H1 (cell line): ENCODE data around the gene NOTUM. TPM values are rescaled to one million over a fixed set of nuclear protein-coding genes. Genes with fewer than 3 reads are reported as not detected.

Source experiments
- HDAC6 ChIP-seq: IDR thresholded peaks from one replicate; pipeline ENCODE4 v1.7.1; 2012; ENCODE audit warnings: low read depth, mild to moderate bottlenecking, inconsistent platforms, low read length, moderate library complexity
- polyA plus RNA-seq, 7 experiments: library from polyadenylated mRNA; depleted of rRNA in 3 of 7; stranded (reverse) in 5 of 7; unstranded in 2 of 7; fragments of >200 nt in 5 of 7; fragments of 200-250 nt in 2 of 7; gene quantifications; 1 replicate in 5 of 7; 2 replicates in 1 of 7; 4 replicates in 1 of 7; pipeline versions ENCODE4 v1.2.1 to v1.2.3, GENCODE V29; 2011 to 2013; ENCODE audit warnings: missing spikeins in 2 of 7, mixed read lengths in 2 of 7
- total RNA-seq: library from RNA; stranded (reverse); fragmentation: NEBNext Ultra II Directional; extraction: Animal tissue kit (Norgen Biotek cat#: 25700); gene quantifications from 2 replicates; pipeline ENCODE4 v1.2.1, GENCODE V29; 2021
- TF ChIP-seq, protein P1 (sequence below): fragments of 300-600 bp; sonication (generic); IDR thresholded peaks from 2 replicates; pipeline ENCODE4 v1.7.1; 2012; ENCODE audit warnings: low read length, moderate library complexity, mild to moderate bottlenecking, inconsistent platforms; ENCODE audit not compliant: insufficient replicate concordance

NOTUM gene
- total and polyA plus RNA-seq, 2 of the 8 experiments (the other 6 are each of a cell fraction or from before 2014, with no cell fraction given): 0.45 to 0.76 TPM

DNA sequence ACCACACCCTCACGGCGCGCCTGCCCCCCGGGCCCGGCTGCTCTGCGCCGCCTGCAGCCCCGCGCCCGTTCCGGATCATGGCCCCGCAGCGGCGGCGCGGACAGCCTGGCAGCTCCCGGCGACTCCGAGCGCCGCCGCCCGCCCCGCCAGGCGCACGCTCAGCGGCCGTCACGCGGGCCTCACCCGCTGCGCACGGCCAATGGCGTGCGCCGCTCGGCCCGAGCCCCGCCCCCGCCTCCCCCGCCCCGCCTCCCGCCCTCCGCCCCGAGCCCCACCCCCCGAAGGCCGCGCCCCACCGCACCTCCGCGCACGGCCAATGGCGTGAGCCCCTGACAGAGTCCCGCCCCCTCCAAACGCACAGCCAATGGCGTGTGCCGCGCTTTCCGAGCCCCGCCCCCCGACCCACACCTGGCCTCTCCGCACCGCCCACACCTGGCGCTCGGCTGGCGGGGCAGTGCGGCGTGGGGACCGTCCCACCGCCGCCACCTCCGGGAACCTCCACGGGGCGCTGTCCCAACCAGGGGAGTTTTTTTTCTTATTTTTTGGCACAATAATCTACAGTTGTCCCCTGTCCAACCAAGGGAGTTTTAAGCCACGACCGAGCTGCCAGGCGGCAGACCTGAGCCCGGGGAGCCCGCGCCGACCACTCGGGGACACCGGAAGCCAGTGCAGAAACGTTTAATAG, 49.6 kb downstream of the NOTUM start, which contains the start of gene PCYT2 (continued):
- TF ChIP-seq, protein P1, sequence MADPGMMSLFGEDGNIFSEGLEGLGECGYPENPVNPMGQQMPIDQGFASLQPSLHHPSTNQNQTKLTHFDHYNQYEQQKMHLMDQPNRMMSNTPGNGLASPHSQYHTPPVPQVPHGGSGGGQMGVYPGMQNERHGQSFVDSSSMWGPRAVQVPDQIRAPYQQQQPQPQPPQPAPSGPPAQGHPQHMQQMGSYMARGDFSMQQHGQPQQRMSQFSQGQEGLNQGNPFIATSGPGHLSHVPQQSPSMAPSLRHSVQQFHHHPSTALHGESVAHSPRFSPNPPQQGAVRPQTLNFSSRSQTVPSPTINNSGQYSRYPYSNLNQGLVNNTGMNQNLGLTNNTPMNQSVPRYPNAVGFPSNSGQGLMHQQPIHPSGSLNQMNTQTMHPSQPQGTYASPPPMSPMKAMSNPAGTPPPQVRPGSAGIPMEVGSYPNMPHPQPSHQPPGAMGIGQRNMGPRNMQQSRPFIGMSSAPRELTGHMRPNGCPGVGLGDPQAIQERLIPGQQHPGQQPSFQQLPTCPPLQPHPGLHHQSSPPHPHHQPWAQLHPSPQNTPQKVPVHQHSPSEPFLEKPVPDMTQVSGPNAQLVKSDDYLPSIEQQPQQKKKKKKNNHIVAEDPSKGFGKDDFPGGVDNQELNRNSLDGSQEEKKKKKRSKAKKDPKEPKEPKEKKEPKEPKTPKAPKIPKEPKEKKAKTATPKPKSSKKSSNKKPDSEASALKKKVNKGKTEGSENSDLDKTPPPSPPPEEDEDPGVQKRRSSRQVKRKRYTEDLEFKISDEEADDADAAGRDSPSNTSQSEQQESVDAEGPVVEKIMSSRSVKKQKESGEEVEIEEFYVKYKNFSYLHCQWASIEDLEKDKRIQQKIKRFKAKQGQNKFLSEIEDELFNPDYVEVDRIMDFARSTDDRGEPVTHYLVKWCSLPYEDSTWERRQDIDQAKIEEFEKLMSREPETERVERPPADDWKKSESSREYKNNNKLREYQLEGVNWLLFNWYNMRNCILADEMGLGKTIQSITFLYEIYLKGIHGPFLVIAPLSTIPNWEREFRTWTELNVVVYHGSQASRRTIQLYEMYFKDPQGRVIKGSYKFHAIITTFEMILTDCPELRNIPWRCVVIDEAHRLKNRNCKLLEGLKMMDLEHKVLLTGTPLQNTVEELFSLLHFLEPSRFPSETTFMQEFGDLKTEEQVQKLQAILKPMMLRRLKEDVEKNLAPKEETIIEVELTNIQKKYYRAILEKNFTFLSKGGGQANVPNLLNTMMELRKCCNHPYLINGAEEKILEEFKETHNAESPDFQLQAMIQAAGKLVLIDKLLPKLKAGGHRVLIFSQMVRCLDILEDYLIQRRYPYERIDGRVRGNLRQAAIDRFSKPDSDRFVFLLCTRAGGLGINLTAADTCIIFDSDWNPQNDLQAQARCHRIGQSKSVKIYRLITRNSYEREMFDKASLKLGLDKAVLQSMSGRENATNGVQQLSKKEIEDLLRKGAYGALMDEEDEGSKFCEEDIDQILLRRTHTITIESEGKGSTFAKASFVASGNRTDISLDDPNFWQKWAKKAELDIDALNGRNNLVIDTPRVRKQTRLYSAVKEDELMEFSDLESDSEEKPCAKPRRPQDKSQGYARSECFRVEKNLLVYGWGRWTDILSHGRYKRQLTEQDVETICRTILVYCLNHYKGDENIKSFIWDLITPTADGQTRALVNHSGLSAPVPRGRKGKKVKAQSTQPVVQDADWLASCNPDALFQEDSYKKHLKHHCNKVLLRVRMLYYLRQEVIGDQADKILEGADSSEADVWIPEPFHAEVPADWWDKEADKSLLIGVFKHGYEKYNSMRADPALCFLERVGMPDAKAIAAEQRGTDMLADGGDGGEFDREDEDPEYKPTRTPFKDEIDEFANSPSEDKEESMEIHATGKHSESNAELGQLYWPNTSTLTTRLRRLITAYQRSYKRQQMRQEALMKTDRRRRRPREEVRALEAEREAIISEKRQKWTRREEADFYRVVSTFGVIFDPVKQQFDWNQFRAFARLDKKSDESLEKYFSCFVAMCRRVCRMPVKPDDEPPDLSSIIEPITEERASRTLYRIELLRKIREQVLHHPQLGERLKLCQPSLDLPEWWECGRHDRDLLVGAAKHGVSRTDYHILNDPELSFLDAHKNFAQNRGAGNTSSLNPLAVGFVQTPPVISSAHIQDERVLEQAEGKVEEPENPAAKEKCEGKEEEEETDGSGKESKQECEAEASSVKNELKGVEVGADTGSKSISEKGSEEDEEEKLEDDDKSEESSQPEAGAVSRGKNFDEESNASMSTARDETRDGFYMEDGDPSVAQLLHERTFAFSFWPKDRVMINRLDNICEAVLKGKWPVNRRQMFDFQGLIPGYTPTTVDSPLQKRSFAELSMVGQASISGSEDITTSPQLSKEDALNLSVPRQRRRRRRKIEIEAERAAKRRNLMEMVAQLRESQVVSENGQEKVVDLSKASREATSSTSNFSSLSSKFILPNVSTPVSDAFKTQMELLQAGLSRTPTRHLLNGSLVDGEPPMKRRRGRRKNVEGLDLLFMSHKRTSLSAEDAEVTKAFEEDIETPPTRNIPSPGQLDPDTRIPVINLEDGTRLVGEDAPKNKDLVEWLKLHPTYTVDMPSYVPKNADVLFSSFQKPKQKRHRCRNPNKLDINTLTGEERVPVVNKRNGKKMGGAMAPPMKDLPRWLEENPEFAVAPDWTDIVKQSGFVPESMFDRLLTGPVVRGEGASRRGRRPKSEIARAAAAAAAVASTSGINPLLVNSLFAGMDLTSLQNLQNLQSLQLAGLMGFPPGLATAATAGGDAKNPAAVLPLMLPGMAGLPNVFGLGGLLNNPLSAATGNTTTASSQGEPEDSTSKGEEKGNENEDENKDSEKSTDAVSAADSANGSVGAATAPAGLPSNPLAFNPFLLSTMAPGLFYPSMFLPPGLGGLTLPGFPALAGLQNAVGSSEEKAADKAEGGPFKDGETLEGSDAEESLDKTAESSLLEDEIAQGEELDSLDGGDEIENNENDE: no peak
- TF ChIP-seq HDAC6: no peak
